AG04450 (cell line): ENCODE measurements around the gene CAP2. TPM values are rescaled to one million over a fixed set of nuclear protein-coding genes. Genes with fewer than 3 reads are reported as not detected.

Experiments
- CTCF ChIA-PET: fragments of 300-600, 350-600 bp; formaldehyde crosslinking; extraction: SDS; loops from one replicate; lab custom pipeline; 2022; ENCODE audit warnings: antibody characterized with exemption, inconsistent platforms; lab: Charles Lee
- POLR2A ChIA-PET: fragments of 350-600 bp; formaldehyde crosslinking; extraction: SDS; loops from one replicate; lab custom pipeline; 2021; ENCODE audit warnings: antibody characterized with exemption, inconsistent platforms; lab: Yijun Ruan, JAX
- DNase-seq: peaks from one replicate; pipeline ENCODE4 v3.0.0-alpha.2; 2011; ENCODE audit warnings: low read depth, low spot score
- H3K27ac ChIP-seq: one replicate; pipeline ENCODE4 v1.5.1; 2012; ENCODE audit warnings: low read depth, low read length, control low read depth
- H3K27me3 ChIP-seq: one replicate; pipeline ENCODE4 v1.6.0; 2012; ENCODE audit warnings: low read length; ENCODE audit not compliant: control insufficient read depth, insufficient read depth
- H3K4me3 ChIP-seq: 2 replicates; pipeline ENCODE4 v1.5.1; 2011; ENCODE audit warnings: mild to moderate bottlenecking, low read depth, low read length, control low read depth
- H3K9me3 ChIP-seq: 2 replicates; pipeline ENCODE4 v1.5.1; 2012; ENCODE audit warnings: low read length; ENCODE audit not compliant: control insufficient read depth, insufficient read depth
- CTCF ChIP-seq: IDR thresholded peaks from 2 replicates; pipeline ENCODE4 v1.5.1; 2011; ENCODE audit warnings: low read depth, low read length, control low read depth, inconsistent platforms
- polyA plus RNA-seq: library from polyadenylated mRNA; depleted of rRNA; stranded (reverse); fragments of >200 nt; gene quantifications from 2 replicates; pipeline ENCODE4 v1.2.3, GENCODE V29; 2011

Gene CAP2
- polyA plus RNA-seq, 1 experiment: 74.4 TPM

GRCh38 chr6:17452096-17452495 lies 58.7 kb downstream of the CAP2 start:
- H3K27ac ChIP-seq: no peak overlapping the region
- H3K27me3 ChIP-seq: no peaks in the 10 kb centered on the region
- no peak overlapping the region for H3K4me3 ChIP-seq
- ChIA-PET CTCF (no interaction called here), POLR2A (no interaction called here)
- no peaks in the 10 kb centered on the region for H3K9me3 ChIP-seq
- no peak for DNase-seq
- no peak for TF ChIP-seq CTCF

- CTCF ChIA-PET: interaction anchor here (1.1 kb wide), 2 partner anchors 16 to 51 kb away, joined by 3 to 4 read pairs; no protein-coding TSS in a partner anchor
- no peaks in the 10 kb centered on the region for H3K9me3 ChIP-seq
- no peak overlapping the region for H3K4me3 ChIP-seq
- H3K27ac ChIP-seq: peak overlapping the region; percentile 73
- TF ChIP-seq CTCF: no peak
- POLR2A ChIA-PET: interaction anchor here (0.6 to 1.1 kb wide), 4 partner anchors 12 to 59 kb away, joined by 3 to 11 read pairs (median 6); no protein-coding TSS in a partner anchor
- H3K27me3 ChIP-seq: no peaks in the 10 kb centered on the region
- DNase-seq: peak; percentile 57
These were observed 61.1 kb downstream of the CAP2 start for GRCh38 chr6:17454316-17455005.

- no peak for DNase-seq
- Histone ChIP-seq H3K4me3 (no peak overlapping the region), H3K9me3 (no peaks in the 10 kb centered on the region), H3K27me3 (no peaks in the 10 kb centered on the region), H3K27ac (no peak overlapping the region)
- ChIA-PET CTCF (no interaction called here), POLR2A (no interaction called here)
- TF ChIP-seq CTCF: no peak
These were observed 62.5 kb downstream of the CAP2 start for GRCh38 chr6:17455919-17456318.

- POLR2A ChIA-PET: no interaction called here
- no peak overlapping the region for H3K27ac ChIP-seq
- CTCF ChIA-PET: no interaction called here
- H3K9me3 ChIP-seq: no peaks in the 10 kb centered on the region
- DNase-seq: no peak
- H3K27me3 ChIP-seq: no peaks in the 10 kb centered on the region
- H3K4me3 ChIP-seq: no peak overlapping the region
- no peak for TF ChIP-seq CTCF
These were observed 63.3 kb downstream of the CAP2 start for GRCh38 chr6:17456711-17457110.

- no peak for TF ChIP-seq CTCF
- Histone ChIP-seq H3K27ac (no peak overlapping the region), H3K4me3 (no peak overlapping the region), H3K9me3 (no peaks in the 10 kb centered on the region), H3K27me3 (no peaks in the 10 kb centered on the region)
- ChIA-PET CTCF (no interaction called here), POLR2A (no interaction called here)
- no peak for DNase-seq
These were observed 64.0 kb downstream of the CAP2 start for GRCh38 chr6:17457405-17457804.
